ENCODE results near the gene APC. TPM values are rescaled to one million over a fixed set of nuclear protein-coding genes. Genes with fewer than 3 reads are reported as not detected.

APC gene
- total and polyA plus RNA-seq, 5 experiments from 2014 or later: 16.6 to 47.9 (median 23.7) TPM

DNA sequence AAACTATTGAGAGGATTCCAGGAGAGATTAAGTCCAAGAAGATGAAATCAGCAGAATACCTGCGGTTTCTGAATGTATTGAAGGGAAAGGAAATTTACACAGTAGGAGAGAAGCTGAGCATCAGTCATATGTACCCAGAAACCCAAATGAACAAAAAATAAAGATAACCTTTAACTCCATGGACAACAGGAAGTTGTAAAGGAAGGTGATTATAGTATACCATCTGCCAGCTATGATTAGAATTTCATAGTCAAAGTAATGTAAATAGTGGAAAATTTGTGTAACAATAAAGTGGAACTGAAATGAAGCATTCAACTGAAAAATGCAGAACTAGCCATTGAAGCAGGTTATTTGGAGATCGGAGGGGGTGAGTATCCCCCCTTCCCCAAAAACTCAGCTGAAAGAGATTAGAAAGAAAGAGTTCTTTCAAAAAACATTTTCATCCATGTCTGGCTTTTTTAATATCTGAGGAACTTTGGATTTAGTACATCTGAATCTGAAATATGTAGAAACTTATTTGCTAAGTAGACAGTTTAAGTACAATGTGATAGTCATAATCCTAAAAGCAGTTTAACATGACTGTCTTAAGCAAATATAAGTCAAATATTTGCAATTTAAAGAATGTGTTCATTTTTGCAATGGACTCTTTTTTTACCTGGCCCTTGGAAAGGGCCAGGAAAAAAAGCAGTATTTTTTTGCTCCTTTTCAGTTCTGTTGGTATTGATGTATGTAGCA is 58.4 kb downstream of the APC start:
- H3K36me3 Mint-ChIP-seq: peaks cover 14 to 76% (median 28%) of the 10 kb centered on the region in 3 donors
- peak overlapping the region in 3 of 10 donors; percentile 10 to 73 (median 12) for H3K27ac Mint-ChIP-seq

DNA sequence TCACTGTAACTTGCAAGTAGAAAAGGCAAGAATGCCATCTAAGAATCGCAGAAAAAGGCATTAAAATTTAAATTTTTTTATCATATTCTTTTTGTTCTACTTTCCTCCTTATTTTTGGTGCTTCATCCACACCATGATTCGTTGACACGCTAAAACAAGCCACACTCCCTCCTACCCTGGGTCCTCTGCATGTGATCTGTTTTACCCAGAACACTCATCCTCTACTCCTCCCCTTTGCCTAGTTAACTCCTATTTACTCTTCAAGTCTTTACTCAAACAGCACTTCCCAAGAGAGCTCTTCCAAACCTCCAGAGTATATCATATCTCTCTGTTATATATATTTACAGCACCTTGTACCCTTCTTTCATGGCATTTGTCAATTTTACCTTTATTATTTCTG is 62.0 kb downstream of the APC start:
- Mint-ChIP-seq H3K27ac (peak overlapping the region in 1 of 10 donors; percentile 70), H3K4me3 (no peak overlapping the region), H3K4me1 (peaks cover 0 to 20% (median 1%) of the 10 kb centered on the region in 4 donors), H3K36me3 (peaks cover 6 to 64% (median 22%) of the 10 kb centered on the region in 3 donors), H3K27me3 (no peaks in the 10 kb centered on the region), H3K9me3 (no peaks in the 10 kb centered on the region)
- ATAC-seq (no peak), DNase-seq (no peak)
- POLR2A ChIA-PET: no interaction called here

More for the DNA sequence above, 58.4 kb downstream of the APC start:
- Mint-ChIP-seq H3K4me1 (peaks cover 0 to 20% (median 1%) of the 10 kb centered on the region in 4 donors), H3K27me3 (no peaks in the 10 kb centered on the region), H3K4me3 (peak overlapping the region in 1 of 10 donors; percentile 40), H3K9me3 (no peaks in the 10 kb centered on the region)
- DNase-seq (no peak), ATAC-seq (peak in 1 of 2 donors; percentile 25)
- POLR2A ChIA-PET: no interaction called here

DNA sequence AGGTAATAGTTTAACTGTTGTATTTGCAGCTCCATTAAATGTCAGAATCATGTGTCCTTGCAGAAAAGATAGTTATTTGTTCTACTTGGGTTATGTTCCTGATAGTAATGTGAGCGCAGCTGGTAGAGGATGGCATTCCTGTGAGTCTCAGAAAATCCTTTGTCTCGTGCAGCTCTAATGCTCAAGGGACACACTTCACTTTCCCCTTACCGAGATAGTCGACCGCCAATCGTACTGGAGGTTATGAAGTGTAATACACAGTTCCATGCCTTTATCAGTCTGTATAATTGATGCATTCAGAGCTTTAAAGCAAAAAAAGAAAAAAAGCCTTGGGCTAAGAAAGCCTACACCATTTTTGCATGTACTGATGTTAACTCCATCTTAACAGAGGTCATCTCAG is 63.2 kb downstream of the APC start:
- POLR2A ChIA-PET: interaction anchor here (0.6 kb wide), 1 partner anchor 60 kb away, joined by 4 read pairs; the partner anchor contains the start of gene SRP19
- peaks cover 0 to 14% (median 3%) of the 10 kb centered on the region in 4 donors for H3K4me1 Mint-ChIP-seq
- no peaks in the 10 kb centered on the region for H3K9me3 Mint-ChIP-seq
- no peak overlapping the region for H3K4me3 Mint-ChIP-seq
- peaks cover 2 to 61% (median 13%) of the 10 kb centered on the region in 3 donors for H3K36me3 Mint-ChIP-seq
- ATAC-seq: no peak
- no peak overlapping the region for H3K27ac Mint-ChIP-seq
- H3K27me3 Mint-ChIP-seq: no peaks in the 10 kb centered on the region
- DNase-seq: no peak

DNA sequence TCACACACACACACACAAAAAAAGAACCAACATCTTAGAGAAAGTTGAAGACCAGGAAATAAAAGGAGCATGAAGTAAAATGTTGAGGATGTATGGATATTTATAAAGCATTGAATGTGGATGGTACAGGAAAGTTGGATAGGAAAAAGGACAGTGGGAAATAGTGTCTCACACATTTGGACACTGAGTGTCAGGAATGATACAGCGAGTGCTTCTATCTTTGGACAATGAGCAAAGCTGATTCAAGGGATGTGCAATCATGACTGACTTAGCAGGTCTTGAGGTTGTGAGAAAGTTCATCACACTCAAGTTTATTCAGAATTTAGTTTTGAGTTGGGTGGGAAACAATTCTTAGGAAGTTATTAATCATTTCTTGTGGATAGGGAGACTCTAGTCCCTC is 73.3 kb downstream of the APC start:
- POLR2A ChIA-PET: no interaction called here
- Mint-ChIP-seq H3K27ac (peak overlapping the region in 2 of 10 donors; percentile 10 to 79), H3K9me3 (no peaks in the 10 kb centered on the region), H3K4me3 (no peak overlapping the region), H3K4me1 (peaks cover 1 to 7% (median 2%) of the 10 kb centered on the region in 4 donors), H3K36me3 (peaks cover 8 to 59% (median 19%) of the 10 kb centered on the region in 3 donors), H3K27me3 (no peaks in the 10 kb centered on the region)
- DNase-seq: no peak
- ATAC-seq: no peak

DNA sequence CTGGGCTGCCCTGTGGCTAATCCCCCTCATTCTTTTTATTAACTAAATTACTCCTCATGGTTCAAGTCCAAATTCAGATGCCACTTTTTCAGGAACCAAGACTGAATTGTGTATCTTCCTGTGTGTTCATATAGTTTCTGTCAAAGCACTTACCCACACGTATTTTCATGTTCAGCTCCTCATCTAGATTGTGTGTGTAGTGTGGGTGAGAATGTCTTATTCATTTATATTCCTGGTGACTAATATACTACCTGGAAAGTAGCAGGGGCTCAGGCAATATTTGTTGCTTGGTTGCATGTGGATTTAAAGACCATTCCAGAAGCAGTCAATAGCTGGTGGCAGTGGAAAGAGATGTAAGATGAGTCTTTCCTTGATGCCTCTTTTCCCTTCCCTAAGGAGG is 74.9 kb downstream of the APC start:
- Mint-ChIP-seq H3K9me3 (no peaks in the 10 kb centered on the region), H3K4me1 (peaks cover 0 to 8% (median 2%) of the 10 kb centered on the region in 4 donors), H3K36me3 (peaks cover 8 to 68% (median 22%) of the 10 kb centered on the region in 3 donors), H3K4me3 (no peak overlapping the region), H3K27me3 (no peaks in the 10 kb centered on the region), H3K27ac (peak overlapping the region in 5 of 10 donors; percentile 2 to 79 (median 42))
- POLR2A ChIA-PET: no interaction called here
- DNase-seq (no peak), ATAC-seq (no peak)

DNA sequence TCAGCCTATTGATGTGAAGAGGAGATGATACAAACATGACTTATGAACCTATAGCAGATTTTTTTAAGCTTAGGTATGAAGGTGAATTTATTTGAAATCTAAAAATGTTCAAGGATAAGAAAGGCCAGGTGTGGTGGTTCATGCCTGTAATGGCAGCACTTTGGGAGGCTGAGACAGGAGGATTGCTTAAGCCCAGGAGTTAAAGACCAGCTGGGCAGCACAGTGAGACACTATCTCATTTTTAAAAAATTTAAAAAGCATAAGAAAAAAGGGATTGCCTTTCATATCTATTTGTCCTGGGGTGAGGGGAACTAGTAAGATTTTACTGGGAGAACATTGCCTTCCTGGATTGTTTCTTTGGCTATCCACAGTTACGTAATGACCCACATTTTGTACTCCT is 82.6 kb downstream of the APC start:
- H3K36me3 Mint-ChIP-seq: peaks cover 0 to 85% (median 18%) of the 10 kb centered on the region in 3 donors
- ATAC-seq: no peak
- no peak overlapping the region for H3K27ac Mint-ChIP-seq
- no peak for DNase-seq
- no peaks in the 10 kb centered on the region for H3K9me3 Mint-ChIP-seq
- POLR2A ChIA-PET: no interaction called here
- no peaks in the 10 kb centered on the region for H3K27me3 Mint-ChIP-seq
- no peak overlapping the region for H3K4me3 Mint-ChIP-seq
- H3K4me1 Mint-ChIP-seq: peaks cover 0 to 5% (median 3%) of the 10 kb centered on the region in 4 donors

DNA sequence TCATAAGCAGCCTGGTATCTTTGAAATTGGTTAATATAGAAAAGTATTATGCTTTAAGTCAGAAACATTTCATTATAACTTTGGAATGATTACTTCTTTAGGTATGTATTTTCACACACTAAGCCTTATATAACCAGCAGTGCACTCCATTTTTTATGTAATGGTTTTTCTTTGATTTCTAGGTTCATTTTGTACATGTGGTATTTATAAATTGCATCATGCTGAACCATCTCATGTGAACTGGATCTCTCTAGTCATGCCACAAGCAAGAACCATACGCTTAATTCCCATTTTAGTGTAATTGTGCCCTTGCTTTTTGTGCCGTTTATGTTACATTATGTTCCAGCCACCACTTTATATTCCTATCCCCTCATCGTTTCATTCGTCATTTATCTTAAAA is 84.8 kb downstream of the APC start:
- Mint-ChIP-seq H3K4me1 (peaks cover 0 to 3% (median 3%) of the 10 kb centered on the region in 4 donors), H3K36me3 (peaks cover 0 to 83% (median 13%) of the 10 kb centered on the region in 3 donors), H3K27ac (no peak overlapping the region), H3K9me3 (no peaks in the 10 kb centered on the region), H3K4me3 (no peak overlapping the region), H3K27me3 (no peaks in the 10 kb centered on the region)
- ATAC-seq (no peak), DNase-seq (no peak)
- POLR2A ChIA-PET: no interaction called here

DNA sequence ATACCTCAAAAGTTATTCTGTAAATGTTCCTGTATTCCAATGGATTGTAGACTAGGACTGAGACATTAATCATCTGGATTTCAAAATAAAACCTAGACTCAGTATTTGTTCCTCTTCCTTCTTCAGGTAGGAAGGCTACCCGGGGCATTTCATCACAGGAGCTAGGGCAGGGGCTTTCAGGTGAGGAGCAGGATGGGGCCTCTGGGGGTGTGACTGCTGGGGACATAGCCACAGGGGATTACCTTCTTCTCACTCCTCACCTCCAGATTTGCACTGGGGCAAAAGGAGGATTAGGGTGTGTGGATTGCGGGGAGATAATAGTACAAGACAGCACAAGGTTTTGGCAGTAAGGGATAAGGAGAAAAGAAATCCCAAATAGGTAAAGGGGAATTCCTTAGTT is 85.5 kb downstream of the APC start:
- peaks cover 0 to 3% (median 3%) of the 10 kb centered on the region in 4 donors for H3K4me1 Mint-ChIP-seq
- H3K27ac Mint-ChIP-seq: peak overlapping the region in 5 of 10 donors; percentile 4 to 65 (median 44)
- POLR2A ChIA-PET: no interaction called here
- ATAC-seq (no peak), DNase-seq (no peak)
- no peak overlapping the region for H3K4me3 Mint-ChIP-seq
- H3K36me3 Mint-ChIP-seq: peaks cover 0 to 85% (median 13%) of the 10 kb centered on the region in 3 donors
- H3K9me3 Mint-ChIP-seq: no peaks in the 10 kb centered on the region
- H3K27me3 Mint-ChIP-seq: no peaks in the 10 kb centered on the region

DNA sequence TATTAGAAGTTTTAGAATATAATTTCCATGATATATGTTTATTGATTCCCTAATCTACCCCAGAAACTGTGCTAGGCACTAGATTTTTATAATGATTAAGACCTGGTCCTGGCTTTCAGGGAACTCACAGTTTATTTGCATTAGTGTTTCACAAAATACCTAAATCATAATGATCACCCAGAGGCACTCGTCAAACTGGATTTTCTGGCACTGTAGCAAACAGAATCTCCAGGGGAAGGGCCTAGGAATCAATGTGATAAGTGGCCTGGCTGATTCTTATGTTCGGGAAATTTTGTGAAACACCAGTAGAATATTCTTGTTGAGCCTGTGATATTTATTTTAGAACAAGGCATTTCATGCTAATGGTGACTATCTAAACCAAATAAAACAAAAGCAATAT is 86.0 kb downstream of the APC start:
- Mint-ChIP-seq H3K36me3 (peaks cover 0 to 87% (median 17%) of the 10 kb centered on the region in 3 donors), H3K4me3 (no peak overlapping the region), H3K27ac (peak overlapping the region in 1 of 10 donors; percentile 35), H3K9me3 (no peaks in the 10 kb centered on the region), H3K27me3 (no peaks in the 10 kb centered on the region), H3K4me1 (peaks cover 0 to 3% (median 3%) of the 10 kb centered on the region in 4 donors)
- ATAC-seq (no peak), DNase-seq (no peak)
- POLR2A ChIA-PET: no interaction called here

DNA sequence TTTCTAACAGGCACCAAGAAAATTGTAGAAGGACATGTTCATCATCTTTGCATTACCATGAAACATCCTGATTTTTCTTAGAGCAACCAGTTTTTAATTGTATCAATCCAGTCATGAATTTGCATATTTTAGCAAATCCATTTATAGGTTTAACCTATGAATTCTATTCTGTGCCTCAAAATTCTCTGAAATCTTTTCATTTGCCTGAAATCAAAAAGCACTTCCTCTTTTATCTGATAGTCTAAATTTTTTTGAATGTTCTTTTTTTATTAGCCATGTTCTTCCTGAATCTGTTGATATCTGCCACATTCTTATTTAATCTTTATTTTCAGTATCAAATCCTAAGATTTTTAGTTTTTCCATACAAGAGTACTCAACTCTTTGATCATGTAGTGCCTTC is 86.5 kb downstream of the APC start:
- Mint-ChIP-seq H3K4me3 (no peak overlapping the region), H3K9me3 (no peaks in the 10 kb centered on the region), H3K4me1 (peaks cover 0 to 3% (median 3%) of the 10 kb centered on the region in 4 donors), H3K27ac (peak overlapping the region in 1 of 10 donors; percentile 38), H3K27me3 (no peaks in the 10 kb centered on the region), H3K36me3 (peaks cover 0 to 87% (median 19%) of the 10 kb centered on the region in 3 donors)
- ATAC-seq (no peak), DNase-seq (no peak)
- POLR2A ChIA-PET: no interaction called here

DNA sequence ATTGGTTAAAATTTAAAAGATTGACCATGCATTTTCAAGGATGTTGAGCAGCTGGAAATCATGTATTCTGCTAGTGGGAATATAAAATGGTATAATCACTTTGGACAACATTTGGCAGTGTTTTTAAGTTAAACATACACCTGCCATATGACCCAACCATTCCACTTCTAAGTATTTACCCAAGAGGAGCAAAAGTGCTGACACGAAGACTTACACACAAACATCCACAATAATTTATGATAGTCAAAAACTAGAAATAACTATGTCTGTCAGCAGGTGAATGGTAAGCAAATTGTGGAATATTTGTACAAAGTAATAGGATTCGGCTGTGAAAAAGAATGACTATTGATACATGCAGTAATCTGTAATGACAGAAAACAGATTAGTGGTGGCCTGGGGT is 92.7 kb downstream of the APC start:
- Mint-ChIP-seq H3K9me3 (no peaks in the 10 kb centered on the region), H3K4me3 (no peak overlapping the region), H3K4me1 (peaks cover 0 to 5% (median 0%) of the 10 kb centered on the region in 4 donors), H3K27me3 (no peaks in the 10 kb centered on the region), H3K27ac (peak overlapping the region in 3 of 10 donors; percentile 7 to 9 (median 8)), H3K36me3 (peaks cover 0 to 80% (median 18%) of the 10 kb centered on the region in 3 donors)
- POLR2A ChIA-PET: no interaction called here
- DNase-seq: no peak
- no peak for ATAC-seq

DNA sequence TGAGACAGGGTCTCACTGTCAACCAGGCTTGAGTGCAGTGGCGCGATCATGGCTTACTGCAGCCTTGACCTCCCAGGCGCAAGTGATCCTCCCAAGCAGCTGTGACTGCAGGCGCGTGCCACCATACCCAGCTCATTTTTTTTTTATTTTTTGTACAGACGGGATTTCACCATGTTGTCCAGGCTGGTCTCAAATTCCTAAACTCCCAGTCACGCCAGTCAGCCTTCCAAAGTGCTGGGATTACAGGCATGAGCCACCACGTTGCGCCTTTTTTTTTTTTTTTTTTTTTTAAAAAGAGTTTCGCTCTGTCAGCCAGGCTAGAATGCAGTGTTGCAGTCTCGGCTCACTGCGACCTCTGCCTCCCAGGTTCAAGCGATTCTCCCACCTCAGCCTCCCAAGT is 96.3 kb downstream of the APC start:
- Mint-ChIP-seq H3K27me3 (no peaks in the 10 kb centered on the region), H3K36me3 (peaks cover 11 to 76% (median 32%) of the 10 kb centered on the region in 3 donors), H3K27ac (no peak overlapping the region), H3K4me1 (peaks cover 0 to 5% (median 0%) of the 10 kb centered on the region in 4 donors), H3K4me3 (no peak overlapping the region), H3K9me3 (no peaks in the 10 kb centered on the region)
- DNase-seq (no peak), ATAC-seq (no peak)
- POLR2A ChIA-PET: no interaction called here

DNA sequence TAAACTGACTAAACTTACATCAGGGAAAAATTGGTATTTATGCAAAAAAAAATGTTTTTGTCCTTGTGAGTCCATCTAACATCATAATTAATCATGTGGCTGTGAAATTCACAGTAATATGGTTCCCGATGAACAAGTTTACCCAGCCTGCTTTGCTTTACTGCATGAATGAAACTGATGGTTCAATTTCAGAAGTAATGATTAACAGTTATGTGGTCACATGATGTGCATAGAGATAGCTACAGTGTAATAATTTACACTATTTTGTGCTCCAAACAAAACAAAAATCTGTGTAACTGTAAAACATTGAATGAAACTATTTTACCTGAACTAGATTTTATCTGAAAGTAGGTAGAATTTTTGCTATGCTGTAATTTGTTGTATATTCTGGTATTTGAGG is 106.8 kb downstream of the APC start:
- Mint-ChIP-seq H3K36me3 (peaks cover 0 to 13% (median 8%) of the 10 kb centered on the region in 3 donors), H3K9me3 (no peaks in the 10 kb centered on the region), H3K27ac (peak overlapping the region in 2 of 10 donors; percentile 1 to 23), H3K27me3 (no peaks in the 10 kb centered on the region), H3K4me1 (peaks cover 3 to 7% (median 5%) of the 10 kb centered on the region in 4 donors), H3K4me3 (no peak overlapping the region)
- POLR2A ChIA-PET: no interaction called here
- ATAC-seq (no peak), DNase-seq (no peak)
